Activated naive CD4-positive, alpha-beta T cell treated with anti-CD3 and anti-CD28 coated beads, Interleukin-2, amount 10 ng/mL, durations not matched to agents 7 days and 5 days (primary cell): ENCODE data around the gene CHCHD4.

Experiments
- CTCF ChIA-PET: fragments of 350-600 bp; sonication (Branson Sonifier 250); formaldehyde crosslinking; loops from one replicate; lab custom pipeline; 2021; ENCODE audit warnings: antibody characterized with exemption; lab: Charles Lee
- DNase-seq: peaks from one replicate; pipeline ENCODE4 v3.0.0-alpha.2; 2020
- H3K27ac Mint-ChIP-seq: one replicate; pipeline ENCODE4 v1.8.0; 2021; ENCODE audit warnings: mild to moderate bottlenecking, moderate library complexity, mixed read lengths
- H3K27me3 Mint-ChIP-seq: one replicate; pipeline ENCODE4 v1.8.0; 2021; ENCODE audit warnings: mild to moderate bottlenecking, mixed read lengths
- H3K36me3 Mint-ChIP-seq: one replicate; pipeline ENCODE4 v1.8.0; 2021; ENCODE audit warnings: mixed read lengths
- H3K4me1 Mint-ChIP-seq: one replicate; pipeline ENCODE4 v1.8.0; 2021; ENCODE audit warnings: mixed read lengths
- H3K4me3 Mint-ChIP-seq: one replicate; pipeline ENCODE4 v1.8.0; 2021; ENCODE audit warnings: mild to moderate bottlenecking, moderate library complexity, mixed read lengths
- H3K9me3 Mint-ChIP-seq: one replicate; pipeline ENCODE4 v1.8.0; 2021; ENCODE audit warnings: mixed read lengths

Gene CHCHD4

DNA sequence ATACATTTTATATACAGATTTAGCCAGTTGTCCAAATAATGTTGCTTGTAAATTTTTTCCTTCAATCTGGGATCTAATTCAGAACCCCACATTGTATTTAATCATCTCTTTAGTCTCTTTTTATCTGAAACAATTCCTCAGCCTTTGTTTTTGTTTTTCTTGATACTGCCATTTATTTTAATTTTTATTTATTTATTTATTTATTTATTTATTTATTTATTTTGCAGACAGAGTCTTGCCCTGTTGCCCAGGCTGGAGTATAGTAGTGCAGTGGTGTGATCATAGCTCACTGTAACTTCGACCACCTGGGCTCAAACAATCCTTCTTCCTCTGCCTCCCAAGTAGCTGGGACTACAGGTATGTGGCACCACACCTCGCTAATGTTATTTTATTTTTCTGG, 61.5 kb downstream of the CHCHD4 start:
- Mint-ChIP-seq H3K27me3 (peaks cover 3% of the 10 kb centered on the region), H3K9me3 (no peaks in the 10 kb centered on the region), H3K27ac (no peak overlapping the region), H3K4me3 (no peak overlapping the region), H3K36me3 (no peaks in the 10 kb centered on the region), H3K4me1 (no peaks in the 10 kb centered on the region)
- no peak for DNase-seq
- CTCF ChIA-PET: no interaction called here
